GM19324 (cell line): ENCODE measurements around the gene TCF12.

Experiments used
- ATAC-seq: cut with Tn5 transposase; IDR thresholded peaks from one replicate; pipeline ENCODE4 v1.9.1; 2021; ENCODE audit warnings: mild to moderate bottlenecking, moderate library complexity; ENCODE audit not compliant: unreplicated experiment, low FRiP score

Gene TCF12

DNA sequence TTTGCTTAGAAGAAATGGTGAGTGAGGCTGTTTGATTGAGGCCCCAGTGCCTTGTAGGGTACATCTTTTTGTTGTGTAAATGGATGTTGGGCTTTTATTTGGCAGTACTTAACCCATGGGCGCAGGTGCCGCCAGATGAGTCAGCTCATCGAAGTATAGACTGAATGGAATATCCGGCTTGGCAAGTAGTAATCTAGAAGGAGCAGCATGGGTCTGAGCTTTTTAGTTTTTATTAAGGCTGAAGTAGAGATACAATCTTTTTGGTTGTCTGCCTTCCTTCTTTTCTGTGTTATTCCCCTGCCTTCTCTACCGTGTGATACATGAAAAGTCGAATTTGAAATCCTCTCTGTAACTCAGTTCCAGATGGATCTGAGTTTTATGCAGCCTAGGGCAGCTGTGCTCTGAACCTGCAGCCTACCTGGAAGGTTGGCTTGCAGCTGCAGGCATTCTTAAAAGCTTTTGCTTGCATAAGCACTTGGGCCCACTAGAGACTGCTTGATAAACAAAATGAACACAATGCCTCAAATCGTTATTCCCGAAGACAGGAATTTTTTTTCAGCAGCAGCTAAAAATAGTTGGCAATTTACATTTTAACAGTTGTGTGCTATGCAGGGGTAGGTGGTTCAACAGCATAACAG lies 280.3 kb downstream of the TCF12 start:
- ATAC-seq, result no peak

DNA sequence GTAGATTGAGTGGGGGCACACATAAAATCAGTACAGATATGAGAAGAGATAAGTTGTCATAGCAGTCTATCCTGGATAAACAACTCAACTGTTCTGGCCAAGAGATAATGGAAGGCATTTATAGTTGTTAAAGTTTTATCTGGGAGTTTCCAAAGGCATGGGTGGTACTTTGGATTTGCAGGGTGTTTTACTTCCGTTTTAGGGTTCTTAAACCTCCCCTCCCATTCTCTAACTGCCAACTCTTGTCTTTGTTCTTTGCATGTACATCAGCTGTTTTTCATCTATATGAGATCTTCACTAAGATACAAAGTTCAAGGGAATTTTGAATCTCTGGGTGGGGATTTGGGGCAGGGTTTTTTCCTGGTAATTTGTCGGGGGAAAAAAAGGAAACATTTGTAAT lies 283.1 kb downstream of the TCF12 start:
- no peak for ATAC-seq

DNA sequence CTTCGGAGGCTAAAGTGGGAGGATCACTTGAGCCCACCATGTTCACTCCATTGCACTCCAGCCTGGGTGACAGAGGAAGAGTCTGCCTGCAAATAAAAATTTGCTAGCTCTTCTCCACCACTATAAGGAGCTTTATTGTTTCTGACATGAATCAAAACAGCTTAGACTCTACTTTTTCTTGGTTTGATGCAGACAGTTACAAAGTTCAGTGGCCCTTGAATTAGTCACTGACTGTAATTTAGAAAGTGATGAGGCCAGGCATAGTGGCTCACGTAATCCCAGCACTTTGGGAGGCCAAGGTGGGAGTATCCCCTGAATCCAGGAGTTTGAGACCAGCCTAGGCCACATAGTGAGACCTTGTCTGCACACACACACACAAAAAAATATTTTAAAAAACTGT lies 285.5 kb downstream of the TCF12 start:
- ATAC-seq, result no peak

DNA sequence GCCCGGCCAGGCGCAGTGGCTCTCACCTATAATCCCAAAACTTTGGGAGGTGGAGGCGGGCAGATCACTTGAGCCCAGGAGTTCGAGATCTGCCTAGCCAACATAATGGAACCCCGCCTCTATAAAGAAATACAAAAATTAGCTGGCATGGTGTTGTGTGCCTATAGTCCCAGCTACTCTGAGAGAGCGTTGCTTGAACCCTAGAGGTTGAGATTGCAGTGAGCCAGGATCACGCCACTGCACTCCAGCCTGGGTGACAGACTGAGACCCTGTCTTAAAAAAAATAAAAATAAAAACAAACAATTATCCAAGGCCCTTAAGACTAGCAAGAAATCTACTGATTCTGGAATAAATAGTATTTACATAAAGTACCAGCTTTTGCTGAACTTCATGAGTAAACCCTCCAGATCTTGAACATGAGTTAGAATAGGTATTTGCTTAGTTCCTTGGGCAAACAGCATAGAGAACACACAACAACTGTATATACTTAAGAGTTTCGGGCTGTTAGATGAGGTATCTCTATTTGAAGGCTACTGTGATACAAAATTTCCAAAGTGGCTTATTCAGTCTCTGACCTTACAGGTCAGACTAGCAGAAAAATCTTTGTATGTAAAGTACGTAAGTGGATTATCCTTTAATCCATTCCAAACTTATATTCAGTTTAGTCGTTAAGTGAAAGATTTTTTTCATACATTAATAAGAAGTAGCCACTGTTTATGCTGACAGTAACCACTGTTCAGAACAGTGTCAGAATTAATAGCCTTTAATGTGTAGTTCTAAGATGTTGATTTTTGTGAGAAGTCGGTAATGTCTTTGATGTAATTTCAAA lies 286.8 kb downstream of the TCF12 start:
- ATAC-seq, result no peak

DNA sequence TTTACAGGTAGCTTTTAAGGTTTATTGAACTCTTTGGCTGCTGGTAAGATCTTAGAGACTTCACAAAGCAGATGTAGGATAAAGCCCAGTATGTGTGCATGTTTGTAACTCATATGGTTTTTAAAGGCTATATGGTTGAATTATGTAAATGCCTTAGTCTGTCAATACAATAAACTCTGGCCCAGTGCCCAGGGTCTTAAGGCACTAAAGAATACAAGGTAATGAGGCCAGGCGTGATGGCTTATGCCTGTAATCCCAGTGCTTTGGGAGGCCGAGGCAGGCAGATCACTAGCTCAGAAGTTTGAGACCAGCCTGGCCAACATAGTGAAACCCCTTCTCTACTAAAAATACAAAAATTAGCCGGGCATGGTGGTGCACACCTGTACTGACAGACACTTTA lies 287.6 kb downstream of the TCF12 start:
- ATAC-seq, result no peak

DNA sequence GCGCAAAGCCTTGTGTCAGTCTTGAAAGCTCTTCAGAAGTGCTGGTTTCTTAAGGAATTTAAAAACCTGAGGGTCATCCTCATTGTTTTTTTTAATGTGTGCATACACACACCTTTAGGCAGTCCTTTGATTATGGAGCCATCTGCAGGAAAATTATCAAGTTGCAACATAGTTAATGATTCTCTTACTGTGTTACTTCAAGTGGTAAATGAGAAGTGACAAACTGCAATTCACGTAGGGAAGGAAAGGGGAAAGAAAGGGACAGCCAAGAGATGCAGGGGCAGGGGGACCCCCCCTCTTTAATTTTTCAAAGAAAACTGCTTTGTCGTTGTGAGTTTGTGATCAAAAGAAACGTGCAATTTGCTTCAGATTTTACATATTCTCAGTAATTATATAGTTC lies 295.4 kb downstream of the TCF12 start:
- ATAC-seq, result no peak

DNA sequence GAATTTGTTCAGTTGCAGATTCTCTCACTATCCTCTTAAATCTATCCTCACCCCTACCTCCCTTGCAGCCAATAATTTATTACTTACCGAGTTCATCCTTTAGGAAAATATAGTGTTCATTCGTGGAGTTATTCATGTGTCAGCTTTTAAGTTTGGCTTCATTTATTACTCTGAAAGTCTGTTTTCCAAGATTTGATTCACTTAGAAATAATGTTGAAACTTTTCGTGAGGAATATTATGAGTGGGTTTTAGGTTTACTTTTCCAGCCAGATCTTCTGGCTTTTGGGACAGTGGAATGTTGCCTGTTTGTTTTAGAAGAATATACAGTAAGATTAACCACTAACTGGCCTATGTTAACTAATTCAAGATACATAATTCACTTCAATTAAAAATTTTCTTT lies 296.9 kb downstream of the TCF12 start:
- ATAC-seq, result no peak

DNA sequence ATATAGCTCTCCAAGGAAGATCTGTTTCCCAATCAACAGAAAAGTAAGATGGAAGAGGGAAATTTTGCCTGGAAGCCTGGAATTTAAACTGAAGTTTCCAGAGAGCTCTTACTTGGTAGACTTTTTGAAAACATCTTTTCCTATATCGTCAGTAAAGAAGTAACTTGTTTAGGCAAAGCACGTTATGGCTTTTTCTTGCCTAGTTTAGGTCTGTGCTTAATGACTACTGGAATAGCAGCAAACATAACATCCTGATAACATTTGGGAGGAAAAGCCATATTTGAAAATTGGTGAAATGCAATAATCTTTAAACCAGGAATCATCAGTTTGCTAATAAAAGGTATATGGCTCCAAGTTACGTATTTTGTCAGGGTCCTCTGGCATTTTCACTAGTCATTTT lies 297.4 kb downstream of the TCF12 start:
- no peak for ATAC-seq

DNA sequence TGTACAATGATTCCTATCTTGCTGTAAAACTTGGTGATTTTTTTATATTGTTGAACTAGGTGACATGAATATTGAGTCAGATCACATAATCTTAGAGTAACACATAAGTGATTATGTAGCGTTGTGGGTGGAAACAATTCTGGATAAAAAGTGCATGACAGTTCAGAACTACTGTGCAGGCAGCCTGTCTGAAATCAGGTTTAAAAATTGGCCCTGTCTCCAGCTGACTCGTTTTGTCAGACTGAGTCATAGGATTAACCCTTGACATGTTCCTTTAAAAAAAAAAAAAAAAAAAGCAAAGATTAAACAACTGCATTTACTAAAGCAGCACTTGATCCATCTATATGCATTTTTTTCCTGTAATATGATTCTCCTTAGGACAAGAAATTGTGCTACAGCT lies 297.8 kb downstream of the TCF12 start:
- ATAC-seq, result no peak

DNA sequence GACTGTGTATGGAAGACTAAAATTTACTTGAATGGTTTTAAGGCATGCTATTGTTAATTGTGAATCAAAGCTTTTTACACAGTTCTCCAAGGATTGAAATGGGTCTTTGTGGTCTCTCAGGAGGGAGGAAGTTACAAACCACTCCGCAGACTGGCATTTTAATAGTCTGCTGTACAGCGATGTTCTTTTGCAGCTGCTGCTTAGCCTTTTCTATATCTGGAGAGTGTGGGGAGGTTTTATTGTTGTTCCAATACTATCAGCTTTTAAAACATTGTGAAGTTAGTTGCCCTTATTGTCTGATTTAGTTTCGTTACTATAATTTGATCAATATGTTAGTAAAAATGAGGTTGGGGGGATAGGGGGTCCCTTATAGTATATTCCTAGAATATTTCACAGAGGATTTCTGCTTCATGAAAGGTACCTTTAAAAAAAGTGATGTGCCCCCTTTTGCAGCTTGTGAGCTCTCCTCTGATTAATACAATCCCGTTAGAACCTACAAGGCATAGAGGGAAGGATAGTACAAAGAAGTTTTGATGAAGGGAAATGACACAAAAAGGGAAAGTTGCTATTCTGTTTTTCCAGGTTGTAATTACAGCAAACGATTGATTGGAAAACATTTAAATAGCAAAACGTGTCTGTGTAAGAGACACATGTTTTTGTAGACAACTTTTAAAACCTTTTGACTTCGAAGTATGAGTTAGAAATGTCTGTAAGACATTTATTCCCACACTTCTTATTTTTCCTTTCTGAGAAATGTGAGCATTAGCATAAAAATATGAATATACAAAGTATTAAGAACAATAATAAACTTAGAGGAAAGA lies 299.5 kb downstream of the TCF12 start:
- ATAC-seq, result no peak

DNA sequence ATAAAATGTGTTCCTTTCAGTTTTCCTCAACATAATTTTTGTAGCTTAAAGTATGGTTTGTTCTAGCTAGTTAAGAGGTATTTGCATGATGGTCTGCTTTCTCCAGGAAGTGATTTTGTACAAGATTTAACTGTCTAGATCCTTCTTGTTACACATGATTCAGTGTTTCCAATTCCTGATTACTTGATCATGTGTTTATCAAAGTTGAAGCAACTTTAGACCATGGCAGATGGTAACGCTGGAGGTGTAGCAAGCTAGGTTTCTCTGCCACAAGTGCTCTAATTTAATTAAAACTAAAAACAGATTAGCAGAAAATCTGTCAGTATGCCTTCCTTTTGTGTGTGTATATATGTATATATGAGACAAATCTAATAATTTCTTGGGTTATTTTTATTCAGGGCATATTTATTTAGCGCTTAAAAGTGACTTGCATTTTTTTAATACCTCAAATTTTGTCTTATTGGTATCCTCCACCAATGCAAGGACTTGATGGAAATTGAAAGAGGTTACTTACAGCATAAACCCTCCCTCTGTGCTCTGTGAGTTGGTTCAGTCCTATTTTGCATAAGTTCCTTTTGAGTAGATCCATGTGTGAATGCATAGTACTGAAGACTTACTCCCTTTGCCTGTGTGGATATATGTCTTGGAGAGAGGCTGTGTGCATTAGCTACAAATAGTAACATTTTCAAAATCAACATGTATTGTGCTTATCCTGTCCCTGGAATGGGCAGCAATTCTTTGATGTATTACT lies 300.6 kb downstream of the TCF12 start:
- no peak for ATAC-seq

DNA sequence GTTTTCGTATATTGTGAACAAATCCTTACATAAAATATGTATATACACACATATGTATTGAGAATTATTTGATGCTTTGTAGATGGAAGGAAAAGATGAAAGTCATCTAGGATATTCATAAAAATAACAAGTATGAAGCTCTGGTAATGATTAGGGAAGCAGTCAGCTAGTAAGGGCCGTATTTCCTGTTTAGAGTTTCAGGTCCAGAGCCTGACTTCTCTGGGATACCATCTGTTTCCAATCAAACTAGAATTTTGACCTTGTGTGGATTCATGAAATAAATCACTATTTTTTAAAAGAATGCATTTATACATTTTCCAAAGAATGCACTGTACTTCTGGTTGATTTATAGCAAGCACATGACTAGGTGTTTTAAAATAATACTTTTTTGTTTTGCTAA lies 301.8 kb downstream of the TCF12 start:
- no peak for ATAC-seq

DNA sequence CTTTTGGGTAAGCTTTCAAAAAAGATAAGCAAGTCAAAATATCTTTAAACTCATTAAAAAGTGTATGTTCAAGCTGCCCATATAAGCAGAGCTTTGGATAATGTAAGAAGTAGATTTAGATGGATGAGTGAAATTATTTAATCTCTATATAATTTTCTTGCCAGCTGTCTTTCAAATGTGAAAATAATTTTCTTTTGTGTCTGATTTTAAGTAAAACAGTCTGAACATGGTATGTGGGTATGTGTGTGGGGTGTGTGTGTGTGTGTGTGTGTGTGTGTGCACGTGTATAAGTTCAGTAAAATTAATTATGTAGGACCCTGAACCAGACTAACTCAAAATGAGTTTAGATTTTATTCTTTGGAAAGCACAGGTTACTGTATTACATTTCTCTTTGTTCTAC lies 302.7 kb downstream of the TCF12 start:
- ATAC-seq, result no peak

DNA sequence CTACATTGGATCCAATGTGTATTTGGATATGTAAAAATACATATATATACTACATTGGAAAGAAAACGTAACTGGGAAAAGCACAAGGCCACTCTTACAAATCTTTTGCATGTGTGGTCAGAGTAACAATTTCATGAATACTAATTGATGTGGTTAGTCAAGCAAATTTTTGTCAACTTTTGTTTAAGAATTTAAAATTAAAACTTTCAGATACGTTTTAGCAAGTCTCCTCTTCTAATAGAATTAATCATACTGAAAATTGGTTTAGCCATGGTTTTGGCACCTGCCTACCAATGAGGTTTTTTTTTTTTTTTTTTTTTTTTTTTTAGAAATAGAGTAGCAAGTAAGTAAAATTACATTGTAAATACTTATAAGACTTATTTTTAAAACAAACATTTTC lies 304.9 kb downstream of the TCF12 start:
- ATAC-seq, result no peak

DNA sequence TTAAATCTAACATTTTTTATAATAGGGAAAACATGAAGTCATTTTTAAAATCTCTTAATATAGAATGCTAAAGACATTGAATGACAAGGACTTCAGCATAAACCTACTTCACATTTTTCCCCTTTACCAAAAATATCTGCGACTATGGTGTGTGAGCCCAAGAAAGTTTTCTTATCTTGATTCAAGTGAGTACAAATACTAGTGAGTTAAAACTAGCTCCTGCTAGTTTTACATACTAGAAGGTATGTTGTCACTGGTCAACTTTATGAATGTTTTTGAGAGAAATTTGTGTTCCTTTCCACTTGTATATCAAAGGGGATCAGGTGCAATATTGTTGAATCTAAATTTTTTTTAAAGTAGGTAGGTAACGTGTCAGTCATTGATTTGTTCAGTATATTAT lies 305.4 kb downstream of the TCF12 start:
- no peak for ATAC-seq

DNA sequence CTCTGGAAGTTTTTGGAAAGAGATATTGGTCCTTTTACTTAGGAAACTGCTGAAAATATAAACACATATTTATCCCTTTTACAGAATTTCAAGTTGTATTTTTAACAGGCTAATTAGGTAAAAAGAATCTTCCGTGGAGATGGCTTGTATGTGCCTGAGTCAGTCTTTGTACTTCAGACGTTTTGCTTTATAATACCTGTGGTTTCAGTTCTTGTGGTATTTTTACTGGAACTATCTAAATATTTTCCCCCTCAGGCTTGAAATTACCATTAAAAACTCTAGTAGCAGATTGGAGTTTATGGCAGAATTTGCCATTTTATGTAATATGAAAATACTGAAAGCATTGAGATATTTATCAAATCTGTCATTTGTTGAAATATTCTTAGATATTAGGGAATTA lies 306.2 kb downstream of the TCF12 start:
- ATAC-seq, result no peak

DNA sequence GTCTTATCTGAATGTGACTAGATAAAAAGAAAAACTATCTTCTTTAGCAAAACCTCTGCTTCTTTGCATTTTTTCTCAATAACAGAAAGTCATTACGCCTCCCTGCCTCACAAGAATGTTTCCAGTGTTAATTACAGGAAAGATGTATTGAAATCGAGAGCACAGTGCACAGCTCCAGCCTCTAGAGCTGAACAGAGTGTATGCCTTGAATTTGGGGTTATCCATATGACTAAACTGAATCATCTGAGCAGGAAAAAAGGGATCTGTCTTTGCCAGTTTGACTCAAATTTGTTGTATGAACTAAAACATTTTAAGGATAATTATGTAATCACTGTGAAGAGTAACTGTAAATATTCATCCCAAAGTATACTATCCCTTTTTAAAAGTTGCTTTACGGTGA lies 308.7 kb downstream of the TCF12 start:
- ATAC-seq, result no peak

DNA sequence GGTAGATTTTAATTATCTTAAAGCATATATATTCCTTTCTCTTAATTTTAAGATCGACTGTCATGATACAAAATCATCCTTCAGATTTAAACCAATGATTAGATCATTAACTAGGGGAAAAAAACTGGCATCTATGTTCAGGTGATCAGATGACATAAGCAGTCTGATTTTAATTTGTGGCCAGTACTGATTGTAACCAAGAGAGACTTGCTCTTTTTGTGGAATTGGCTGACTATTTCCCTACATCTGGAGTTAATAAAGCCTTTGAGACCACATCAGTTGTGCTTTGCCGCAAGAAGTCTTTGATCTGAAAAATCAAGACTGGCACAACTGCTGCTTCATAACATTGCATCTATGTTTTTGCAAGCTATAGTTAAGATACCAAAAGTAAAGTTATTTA lies 309.5 kb downstream of the TCF12 start:
- ATAC-seq, result no peak

DNA sequence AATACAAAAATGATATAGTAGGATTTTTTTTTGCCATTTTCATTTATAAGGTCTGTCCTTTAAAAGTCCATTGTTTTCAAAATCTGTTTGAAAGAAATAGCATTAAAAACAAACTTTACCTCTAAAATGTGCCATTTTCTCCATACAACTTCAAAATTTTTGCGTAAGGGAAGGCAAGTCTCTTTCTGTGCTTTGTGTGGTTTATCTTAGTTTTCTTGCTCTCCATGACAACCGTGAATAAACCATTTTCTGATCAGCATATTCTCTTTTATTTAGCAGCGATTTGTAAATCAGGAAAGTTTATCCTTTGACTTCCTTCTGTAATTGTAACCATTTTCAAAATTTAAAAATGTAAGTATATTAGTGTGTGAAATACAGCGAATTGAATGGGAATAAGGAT lies 310.0 kb downstream of the TCF12 start:
- ATAC-seq, result no peak

DNA sequence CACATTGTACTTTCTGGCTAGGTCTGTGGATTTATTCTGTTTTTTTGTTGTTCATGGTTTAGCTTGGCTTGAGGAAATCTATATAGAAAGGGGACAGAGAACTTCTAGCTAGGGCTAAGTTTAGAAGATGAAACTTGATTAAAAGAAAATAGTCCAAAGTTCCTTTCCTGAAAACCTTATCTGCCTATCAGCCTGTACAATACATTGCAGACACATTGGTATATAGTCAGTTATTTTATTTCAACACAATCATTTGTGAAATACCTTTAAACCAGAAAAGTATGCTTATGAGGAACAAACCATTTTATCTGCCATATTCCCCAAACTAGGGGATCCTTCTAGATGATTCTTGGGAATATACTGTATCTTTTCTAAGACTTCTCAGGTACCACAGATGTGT lies 310.6 kb downstream of the TCF12 start:
- ATAC-seq, result no peak

DNA sequence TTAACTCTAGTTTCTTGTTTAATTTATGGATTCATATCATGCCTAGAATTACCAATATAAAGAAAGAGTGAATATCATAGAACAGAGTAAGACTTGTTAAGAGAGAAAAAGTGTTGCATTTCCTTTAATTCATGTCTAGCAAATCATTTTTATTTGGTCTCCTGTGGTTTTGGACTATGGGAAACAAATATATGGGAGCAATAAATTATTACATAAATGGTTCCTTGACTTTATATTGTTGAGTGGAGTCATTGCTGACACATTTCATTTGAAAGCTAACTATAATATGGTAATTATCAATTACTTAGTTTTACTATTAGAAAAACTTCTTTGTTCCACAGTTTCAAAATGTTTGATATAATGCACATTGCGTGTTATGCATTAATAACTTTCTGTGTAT lies 313.1 kb downstream of the TCF12 start:
- ATAC-seq, result no peak
